SIG-M5 treated with dmso at 0.1 percent for 504 hours (cell line): ENCODE measurements around the gene ORC1.

Source experiments
- DNase-seq: peaks from one replicate; lab custom pipeline; 2025; ENCODE audit not compliant: unreplicated experiment; lab: John Stamatoyannopoulos, UW

The ORC1 gene

GRCh38 chr1:52404116-52404974, at the start of gene ORC1, which contains the start of gene PRPF38A:
Gene ORC1, minus strand, starts transcription at chr1:52404423. Its CDS starts 2,200 bp downstream, at chr1:52402223.
Gene PRPF38A, plus strand, starts transcription at chr1:52404602. Its CDS starts 148 bp downstream, at chr1:52404750.
- peak; percentile 90 for DNase-seq

- no peak for DNase-seq
Measured at GRCh38 chr1:52444463-52444862, 40.2 kb upstream of the ORC1 start.

GRCh38 chr1:52439976-52440375, 35.8 kb upstream of the ORC1 start:
- peak; percentile 64 for DNase-seq

- no peak for DNase-seq
Measured at GRCh38 chr1:52436817-52437216, 32.6 kb upstream of the ORC1 start.

GRCh38 chr1:52435650-52436049, 31.4 kb upstream of the ORC1 start:
- DNase-seq, result no peak

- no peak for DNase-seq
Measured at GRCh38 chr1:52435211-52435610, 31.0 kb upstream of the ORC1 start.

GRCh38 chr1:52432807-52433206, 28.6 kb upstream of the ORC1 start:
- DNase-seq, result no peak

GRCh38 chr1:52427152-52427551, 22.9 kb upstream of the ORC1 start:
- no peak for DNase-seq

GRCh38 chr1:52426371-52426770, 22.1 kb upstream of the ORC1 start:
- DNase-seq, result no peak

- no peak for DNase-seq
Measured at GRCh38 chr1:52424813-52425212, 20.6 kb upstream of the ORC1 start.

- peak; percentile 69 for DNase-seq
Measured at GRCh38 chr1:52424231-52424636, 20.0 kb upstream of the ORC1 start.

- no peak for DNase-seq
Measured at GRCh38 chr1:52423771-52424170, 19.5 kb upstream of the ORC1 start.

- DNase-seq, result no peak
Measured at GRCh38 chr1:52423055-52423454, 18.8 kb upstream of the ORC1 start.

GRCh38 chr1:52420713-52421112, 16.5 kb upstream of the ORC1 start:
- no peak for DNase-seq

GRCh38 chr1:52416811-52417210, 12.6 kb upstream of the ORC1 start:
- no peak for DNase-seq

GRCh38 chr1:52414942-52415341, 10.7 kb upstream of the ORC1 start:
- no peak for DNase-seq

GRCh38 chr1:52413410-52413989, 9.3 kb upstream of the ORC1 start:
- no peak for DNase-seq

- DNase-seq, result no peak
Measured at GRCh38 chr1:52404975-52405338, 734 bp upstream of the ORC1 start.

GRCh38 chr1:52403566-52404115, 582 bp downstream of the ORC1 start:
- DNase-seq, result peak; percentile 90

- no peak for DNase-seq
Measured at GRCh38 chr1:52402860-52403240, 1.4 kb downstream of the ORC1 start.

GRCh38 chr1:52400131-52400530, 4.1 kb downstream of the ORC1 start:
- DNase-seq, result no peak

GRCh38 chr1:52399629-52400028, 4.6 kb downstream of the ORC1 start:
- DNase-seq, result no peak
